Adrenal gland (tissue), 5 donors: ENCODE measurements around the gene DHX30.

Experiments
- POLR2A ChIP-seq, 2 donors: fragments of 450-650 bp; IDR thresholded peaks; one replicate each; pipeline ENCODE4 v1.6.1; 2017; ENCODE audit warnings: antibody characterized with exemption in 2 of 2, mild to moderate bottlenecking in 2 of 2, moderate library complexity in 1 of 2
- TF ChIP-seq, protein P1 (sequence below), 6 experiments: fragments of 450-650 bp in 4 of 6; fragments of 200-600 bp in 2 of 6; sonication (generic) in 1 of 6; IDR thresholded peaks; 1 replicate in 5 of 6; 2 replicates in 1 of 6; pipeline versions ENCODE4 v1.5.1 to v1.8.0; 2016 to 2021; ENCODE audit warnings: antibody characterized with exemption in 6 of 6, mild to moderate bottlenecking in 2 of 6, moderate library complexity in 1 of 6
- donor health status: DM: no; HTN: no; CAD: no.

DNA sequence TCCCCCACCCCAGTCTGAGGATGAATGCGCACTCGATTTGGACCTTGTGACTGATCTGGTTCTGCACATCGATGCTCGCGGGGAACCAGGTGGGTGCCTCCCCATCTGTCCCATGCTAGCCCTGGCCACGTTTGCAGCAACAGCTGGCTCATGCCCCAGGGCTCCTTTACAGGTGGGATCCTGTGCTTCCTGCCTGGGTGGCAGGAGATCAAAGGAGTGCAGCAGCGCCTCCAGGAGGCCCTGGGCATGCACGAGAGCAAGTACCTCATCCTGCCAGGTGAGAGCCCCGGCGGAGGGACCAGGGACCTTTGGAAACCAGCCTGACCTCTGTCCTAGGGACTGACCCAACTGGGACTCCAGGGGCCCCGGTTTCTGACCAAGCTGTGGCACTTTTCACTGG lies 44.3 kb downstream of the DHX30 start:
- TF ChIP-seq, protein P1, sequence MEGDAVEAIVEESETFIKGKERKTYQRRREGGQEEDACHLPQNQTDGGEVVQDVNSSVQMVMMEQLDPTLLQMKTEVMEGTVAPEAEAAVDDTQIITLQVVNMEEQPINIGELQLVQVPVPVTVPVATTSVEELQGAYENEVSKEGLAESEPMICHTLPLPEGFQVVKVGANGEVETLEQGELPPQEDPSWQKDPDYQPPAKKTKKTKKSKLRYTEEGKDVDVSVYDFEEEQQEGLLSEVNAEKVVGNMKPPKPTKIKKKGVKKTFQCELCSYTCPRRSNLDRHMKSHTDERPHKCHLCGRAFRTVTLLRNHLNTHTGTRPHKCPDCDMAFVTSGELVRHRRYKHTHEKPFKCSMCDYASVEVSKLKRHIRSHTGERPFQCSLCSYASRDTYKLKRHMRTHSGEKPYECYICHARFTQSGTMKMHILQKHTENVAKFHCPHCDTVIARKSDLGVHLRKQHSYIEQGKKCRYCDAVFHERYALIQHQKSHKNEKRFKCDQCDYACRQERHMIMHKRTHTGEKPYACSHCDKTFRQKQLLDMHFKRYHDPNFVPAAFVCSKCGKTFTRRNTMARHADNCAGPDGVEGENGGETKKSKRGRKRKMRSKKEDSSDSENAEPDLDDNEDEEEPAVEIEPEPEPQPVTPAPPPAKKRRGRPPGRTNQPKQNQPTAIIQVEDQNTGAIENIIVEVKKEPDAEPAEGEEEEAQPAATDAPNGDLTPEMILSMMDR (IDR thresholded peaks at IDR 0.05), result no peak
- TF ChIP-seq POLR2A (IDR thresholded peaks at IDR 0.05), result no peak
